Stimulated activated naive CD8-positive, alpha-beta T cell treated with anti-CD3 and anti-CD28 coated beads, Interleukin-15, amount 100 ng/mL, for 72 hours (primary cell): ENCODE data around the gene MFAP2.

ENCODE experiments used
- ATAC-seq: fragments of 150-1000 bp; cut with Tn5 transposase; 2 replicates; pipeline ENCODE4 v1.10.0; 2021; ENCODE audit warnings: mild to moderate bottlenecking, moderate library complexity
- DNase-seq, 2 donors: peaks; one replicate each; pipeline ENCODE4 v3.0.0; 2021 to 2022
- H3K27ac Mint-ChIP-seq, 2 donors: one replicate each; pipeline ENCODE4 v1.8.0; 2022; ENCODE audit warnings: mild to moderate bottlenecking in 2 of 2, mixed read lengths in 2 of 2, moderate library complexity in 2 of 2
- H3K27me3 Mint-ChIP-seq: one replicate; pipeline ENCODE4 v1.8.0; 2022; ENCODE audit warnings: mixed read lengths
- H3K4me1 Mint-ChIP-seq: one replicate; pipeline ENCODE4 v1.8.0; 2022; ENCODE audit warnings: mild to moderate bottlenecking, mixed read lengths
- H3K4me3 Mint-ChIP-seq, 2 donors: one replicate each; pipeline ENCODE4 v1.8.0; 2022; ENCODE audit warnings: mild to moderate bottlenecking in 2 of 2, mixed read lengths in 2 of 2, moderate library complexity in 1 of 2
- H3K9me3 Mint-ChIP-seq, 2 donors: one replicate each; pipeline ENCODE4 v1.8.0; 2022; ENCODE audit warnings: mixed read lengths in 2 of 2

Gene MFAP2

GRCh38 chr1:16980473-16981268 is at the start of gene MFAP2:
MFAP2 (minus strand) TSS chr1:16980620; CDS start chr1:16978273, 2,347 bp downstream.
- peaks cover 12% of the 10 kb centered on the region for H3K4me1 Mint-ChIP-seq
- ATAC-seq (peak; percentile 56), DNase-seq (peak in 1 of 2 donors; percentile 20)
- H3K4me3 Mint-ChIP-seq = peak within 1 kb of the TSS; percentile 69 to 79
- H3K27me3 Mint-ChIP-seq = peaks cover 53% of the 10 kb centered on the region
- H3K27ac Mint-ChIP-seq = peak within 1 kb of the TSS; percentile 76 to 89
- no peaks in the 10 kb centered on the region for H3K9me3 Mint-ChIP-seq

- H3K27ac Mint-ChIP-seq = no peak overlapping the region
- no peaks in the 10 kb centered on the region for H3K4me1 Mint-ChIP-seq
- DNase-seq = no peak
- H3K4me3 Mint-ChIP-seq = no peak overlapping the region
- no peaks in the 10 kb centered on the region for H3K9me3 Mint-ChIP-seq
- H3K27me3 Mint-ChIP-seq = no peaks in the 10 kb centered on the region
- ATAC-seq = no peak
Measured at GRCh38 chr1:17030206-17030605, 49.8 kb upstream of the MFAP2 start.

GRCh38 chr1:17028662-17029188 is 48.3 kb upstream of the MFAP2 start:
- DNase-seq = no peak
- no peaks in the 10 kb centered on the region for H3K9me3 Mint-ChIP-seq
- no peak for ATAC-seq
- H3K27me3 Mint-ChIP-seq = no peaks in the 10 kb centered on the region
- no peak overlapping the region for H3K4me3 Mint-ChIP-seq
- H3K4me1 Mint-ChIP-seq = no peaks in the 10 kb centered on the region
- peak overlapping the region in 1 of 2 donors; percentile 89 for H3K27ac Mint-ChIP-seq

- DNase-seq = no peak
Measured at GRCh38 chr1:17027900-17028299, 47.5 kb upstream of the MFAP2 start.

GRCh38 chr1:17027403-17027802 is 47.0 kb upstream of the MFAP2 start:
- H3K4me3 Mint-ChIP-seq = no peak overlapping the region
- no peaks in the 10 kb centered on the region for H3K4me1 Mint-ChIP-seq
- H3K9me3 Mint-ChIP-seq = no peaks in the 10 kb centered on the region
- H3K27me3 Mint-ChIP-seq = no peaks in the 10 kb centered on the region
- DNase-seq (no peak), ATAC-seq (no peak)
- H3K27ac Mint-ChIP-seq = no peak overlapping the region

More at GRCh38 chr1:17027900-17028299, 47.5 kb upstream of the MFAP2 start:
- Mint-ChIP-seq H3K9me3 (no peaks in the 10 kb centered on the region), H3K4me1 (no peaks in the 10 kb centered on the region), H3K27me3 (no peaks in the 10 kb centered on the region), H3K4me3 (no peak overlapping the region), H3K27ac (peak overlapping the region in 1 of 2 donors; percentile 19)
- ATAC-seq = no peak

- no peak for ATAC-seq
- Mint-ChIP-seq H3K4me1 (peaks cover under 1% of the 10 kb centered on the region), H3K9me3 (no peaks in the 10 kb centered on the region), H3K27ac (peak overlapping the region in 1 of 2 donors; percentile 65), H3K27me3 (no peaks in the 10 kb centered on the region), H3K4me3 (no peak overlapping the region)
- DNase-seq = no peak
Measured at GRCh38 chr1:17024721-17025120, 44.3 kb upstream of the MFAP2 start.

GRCh38 chr1:17023573-17023972 is 43.2 kb upstream of the MFAP2 start:
- peaks cover 11% of the 10 kb centered on the region for H3K4me1 Mint-ChIP-seq
- peak overlapping the region in 1 of 2 donors; percentile 79 for H3K27ac Mint-ChIP-seq
- DNase-seq (no peak), ATAC-seq (no peak)
- no peaks in the 10 kb centered on the region for H3K9me3 Mint-ChIP-seq
- no peaks in the 10 kb centered on the region for H3K27me3 Mint-ChIP-seq
- no peak overlapping the region for H3K4me3 Mint-ChIP-seq

GRCh38 chr1:17023102-17023501 is 42.7 kb upstream of the MFAP2 start:
- Mint-ChIP-seq H3K9me3 (no peaks in the 10 kb centered on the region), H3K27me3 (no peaks in the 10 kb centered on the region), H3K4me3 (no peak overlapping the region), H3K4me1 (peaks cover 11% of the 10 kb centered on the region), H3K27ac (peak overlapping the region in 1 of 2 donors; percentile 44)
- DNase-seq (no peak), ATAC-seq (no peak)

GRCh38 chr1:17021896-17022295 is 41.5 kb upstream of the MFAP2 start:
- Mint-ChIP-seq H3K4me3 (no peak overlapping the region), H3K4me1 (peaks cover 11% of the 10 kb centered on the region), H3K9me3 (no peaks in the 10 kb centered on the region), H3K27me3 (no peaks in the 10 kb centered on the region), H3K27ac (no peak overlapping the region)
- no peak for ATAC-seq
- no peak for DNase-seq

- Mint-ChIP-seq H3K27me3 (no peaks in the 10 kb centered on the region), H3K4me1 (peaks cover 11% of the 10 kb centered on the region), H3K27ac (peak overlapping the region in 1 of 2 donors; percentile 74), H3K9me3 (no peaks in the 10 kb centered on the region), H3K4me3 (no peak overlapping the region)
- ATAC-seq (no peak), DNase-seq (no peak)
Measured at GRCh38 chr1:17020502-17020901, 40.1 kb upstream of the MFAP2 start.

GRCh38 chr1:17018849-17019248 is 38.4 kb upstream of the MFAP2 start:
- Mint-ChIP-seq H3K27me3 (no peaks in the 10 kb centered on the region), H3K4me1 (peaks cover 11% of the 10 kb centered on the region), H3K27ac (peak overlapping the region; percentile 38 to 79), H3K9me3 (no peaks in the 10 kb centered on the region), H3K4me3 (no peak overlapping the region)
- no peak for ATAC-seq
- no peak for DNase-seq

GRCh38 chr1:17017435-17017834 is 37.0 kb upstream of the MFAP2 start:
- no peak for ATAC-seq
- Mint-ChIP-seq H3K27ac (no peak overlapping the region), H3K4me3 (no peak overlapping the region), H3K9me3 (no peaks in the 10 kb centered on the region), H3K27me3 (no peaks in the 10 kb centered on the region), H3K4me1 (peaks cover 16% of the 10 kb centered on the region)
- no peak for DNase-seq

- Mint-ChIP-seq H3K4me3 (no peak overlapping the region), H3K27me3 (no peaks in the 10 kb centered on the region), H3K4me1 (peaks cover 23% of the 10 kb centered on the region), H3K27ac (no peak overlapping the region), H3K9me3 (no peaks in the 10 kb centered on the region)
- no peak for ATAC-seq
- no peak for DNase-seq
Measured at GRCh38 chr1:17016317-17016661, 35.9 kb upstream of the MFAP2 start.

GRCh38 chr1:17014671-17015567 is 34.5 kb upstream of the MFAP2 start:
- Mint-ChIP-seq H3K4me1 (peaks cover 34% of the 10 kb centered on the region), H3K9me3 (no peaks in the 10 kb centered on the region), H3K27me3 (no peaks in the 10 kb centered on the region), H3K4me3 (no peak overlapping the region), H3K27ac (no peak overlapping the region)
- DNase-seq (no peak), ATAC-seq (no peak)

GRCh38 chr1:17013491-17014320 is 33.3 kb upstream of the MFAP2 start:
- H3K27me3 Mint-ChIP-seq = no peaks in the 10 kb centered on the region
- H3K4me3 Mint-ChIP-seq = no peak overlapping the region
- H3K27ac Mint-ChIP-seq = no peak overlapping the region
- peaks cover 28% of the 10 kb centered on the region for H3K4me1 Mint-ChIP-seq
- no peaks in the 10 kb centered on the region for H3K9me3 Mint-ChIP-seq
- ATAC-seq = no peak
- no peak for DNase-seq
